ENCODE results near the gene KRT9.
"Not testable (repeated sequence)": the region's sequence is repeated elsewhere in the genome, so short reads cannot be mapped to it uniquely, and the experiment has no call there.

The KRT9 gene

GRCh38 chr17:41544491-41544892 is 27.4 kb downstream of the KRT9 start:
- Histone ChIP-seq H3K4me3 (ENCODE audit: extremely low read depth, insufficient read depth, low read length, poor library complexity, severe bottlenecking) (no peak overlapping the region), H3K36me3 (ENCODE audit: control insufficient read depth, insufficient read depth, low read length) (no peaks in the 10 kb centered on the region), H3K4me1 (ENCODE audit: control insufficient read depth, insufficient read depth, low read length, poor library complexity, severe bottlenecking) (peaks cover 40% of the 10 kb centered on the region), H3K27ac (ENCODE audit: low read depth, low read length, severe bottlenecking) (peak overlapping the region; percentile 45), H3K9me3 (ENCODE audit: control insufficient read depth, low read length) (peaks cover 5% of the 10 kb centered on the region)
- 30 to 60% methylated on average over 1 to 3 of the region's 5 CpGs for WGBS, 2 experiments (ENCODE audit: insufficient coverage in 2 of 2)

GRCh38 chr17:41542786-41543185 is 29.1 kb downstream of the KRT9 start:
- WGBS, 2 experiments (ENCODE audit: insufficient coverage in 2 of 2) = 87 to 93% methylated on average over 5 to 9 of the region's 10 CpGs
- H3K9me3 ChIP-seq (ENCODE audit: control insufficient read depth, low read length); H3K4me3 ChIP-seq (ENCODE audit: extremely low read depth, insufficient read depth, low read length, poor library complexity, severe bottlenecking); H3K36me3 ChIP-seq (ENCODE audit: control insufficient read depth, insufficient read depth, low read length); H3K27ac ChIP-seq (ENCODE audit: low read depth, low read length, severe bottlenecking): not testable (repeated sequence)
- H3K4me1 ChIP-seq (ENCODE audit: control insufficient read depth, insufficient read depth, low read length, poor library complexity, severe bottlenecking) = peaks cover 47% of the 10 kb centered on the region

DNA sequence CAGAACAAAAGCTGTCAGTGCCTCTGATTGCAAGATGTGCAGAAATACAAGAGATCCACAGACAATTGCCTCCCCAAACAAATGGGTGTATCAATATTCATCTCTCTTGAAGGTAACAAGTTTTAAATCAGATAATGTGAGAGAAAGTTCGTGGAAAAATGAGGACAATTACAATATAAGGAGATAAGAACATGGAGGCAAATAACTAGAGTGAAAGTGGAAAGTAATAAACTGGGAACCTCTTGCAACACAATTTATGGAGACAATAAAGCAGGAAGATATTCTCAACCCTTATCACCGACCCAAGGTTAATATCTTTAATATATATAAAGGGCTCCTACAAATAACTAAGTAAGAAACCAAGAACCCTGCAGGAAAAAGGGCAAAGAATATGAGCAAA is 29.5 kb downstream of the KRT9 start:
- H3K4me1 ChIP-seq (ENCODE audit: control insufficient read depth, insufficient read depth, low read length, poor library complexity, severe bottlenecking) = peaks cover 47% of the 10 kb centered on the region
- H3K27ac ChIP-seq (ENCODE audit: low read depth, low read length, severe bottlenecking) = no peak overlapping the region
- H3K9me3 ChIP-seq (ENCODE audit: control insufficient read depth, low read length) = peaks cover 5% of the 10 kb centered on the region
- no peaks in the 10 kb centered on the region for H3K36me3 ChIP-seq (ENCODE audit: control insufficient read depth, insufficient read depth, low read length)
- WGBS, 2 experiments (ENCODE audit: insufficient coverage in 2 of 2) = 60% methylated on average over 1 of the region's 2 CpGs; no CpG with 5 or more reads in 1 of the 2 experiments
- no peak overlapping the region for H3K4me3 ChIP-seq (ENCODE audit: extremely low read depth, insufficient read depth, low read length, poor library complexity, severe bottlenecking)

- Histone ChIP-seq H3K27ac (ENCODE audit: low read depth, low read length, severe bottlenecking) (no peak overlapping the region), H3K36me3 (ENCODE audit: control insufficient read depth, insufficient read depth, low read length) (no peaks in the 10 kb centered on the region)
Measured at GRCh38 chr17:41540921-41541625, 30.8 kb downstream of the KRT9 start.

GRCh38 chr17:41539979-41540701 is 31.7 kb downstream of the KRT9 start:
- peaks cover 64% of the 10 kb centered on the region for H3K4me1 ChIP-seq (ENCODE audit: control insufficient read depth, insufficient read depth, low read length, poor library complexity, severe bottlenecking)
- no peaks in the 10 kb centered on the region for H3K9me3 ChIP-seq (ENCODE audit: control insufficient read depth, low read length)
- no peaks in the 10 kb centered on the region for H3K36me3 ChIP-seq (ENCODE audit: control insufficient read depth, insufficient read depth, low read length)
- 65 to 71% methylated on average over 6 to 7 of the region's 7 CpGs for WGBS, 2 experiments (ENCODE audit: insufficient coverage in 2 of 2)
- H3K27ac ChIP-seq (ENCODE audit: low read depth, low read length, severe bottlenecking) = no peak overlapping the region
- H3K4me3 ChIP-seq (ENCODE audit: extremely low read depth, insufficient read depth, low read length, poor library complexity, severe bottlenecking) = no peak overlapping the region

More at GRCh38 chr17:41540921-41541625, 30.8 kb downstream of the KRT9 start:
- peaks cover 55% of the 10 kb centered on the region for H3K4me1 ChIP-seq (ENCODE audit: control insufficient read depth, insufficient read depth, low read length, poor library complexity, severe bottlenecking)
- WGBS, 2 experiments (ENCODE audit: insufficient coverage in 2 of 2) = 93 to 95% methylated on average over 9 to 10 of the region's 10 CpGs
- H3K4me3 ChIP-seq (ENCODE audit: extremely low read depth, insufficient read depth, low read length, poor library complexity, severe bottlenecking) = no peak overlapping the region
- H3K9me3 ChIP-seq (ENCODE audit: control insufficient read depth, low read length) = no peaks in the 10 kb centered on the region

- WGBS, 2 experiments (ENCODE audit: insufficient coverage in 2 of 2) = 47 to 64% methylated on average over 2 of the region's 5 CpGs
- no peaks in the 10 kb centered on the region for H3K9me3 ChIP-seq (ENCODE audit: control insufficient read depth, low read length)
- H3K36me3 ChIP-seq (ENCODE audit: control insufficient read depth, insufficient read depth, low read length) = no peaks in the 10 kb centered on the region
- peak overlapping the region; percentile 79 for H3K27ac ChIP-seq (ENCODE audit: low read depth, low read length, severe bottlenecking)
- H3K4me3 ChIP-seq (ENCODE audit: extremely low read depth, insufficient read depth, low read length, poor library complexity, severe bottlenecking) = no peak overlapping the region
- H3K4me1 ChIP-seq (ENCODE audit: control insufficient read depth, insufficient read depth, low read length, poor library complexity, severe bottlenecking) = peaks cover 55% of the 10 kb centered on the region
Measured at GRCh38 chr17:41539071-41539492, 32.8 kb downstream of the KRT9 start.

DNA sequence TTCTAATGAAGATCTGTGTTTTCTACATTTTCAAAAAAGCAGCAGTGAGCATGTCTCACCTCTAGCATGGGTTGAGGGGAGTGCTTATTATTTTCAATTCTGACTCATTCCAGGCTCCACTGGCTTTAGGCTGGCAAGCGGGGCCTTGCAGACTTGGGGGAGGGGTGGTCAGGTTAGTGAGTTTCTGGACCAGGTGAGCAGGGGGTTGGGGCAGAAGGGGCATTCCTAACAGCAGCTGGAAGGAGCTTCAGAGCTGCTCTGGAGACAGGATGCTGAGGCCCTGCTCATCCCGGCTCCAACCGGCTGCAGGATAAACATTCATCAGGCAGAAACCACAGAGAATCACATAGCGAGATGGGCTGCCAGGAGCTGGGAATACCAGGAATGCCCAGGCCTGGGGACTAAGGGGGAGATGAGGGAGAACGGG is 33.3 kb downstream of the KRT9 start:
- H3K4me1 ChIP-seq (ENCODE audit: control insufficient read depth, insufficient read depth, low read length, poor library complexity, severe bottlenecking) = peaks cover 55% of the 10 kb centered on the region
- peak overlapping the region; percentile 79 for H3K27ac ChIP-seq (ENCODE audit: low read depth, low read length, severe bottlenecking)
- 57 to 70% methylated on average over 1 to 3 of the region's 5 CpGs for WGBS, 2 experiments (ENCODE audit: insufficient coverage in 2 of 2)
- H3K4me3 ChIP-seq (ENCODE audit: extremely low read depth, insufficient read depth, low read length, poor library complexity, severe bottlenecking) = no peak overlapping the region
- H3K36me3 ChIP-seq (ENCODE audit: control insufficient read depth, insufficient read depth, low read length) = no peaks in the 10 kb centered on the region
- no peaks in the 10 kb centered on the region for H3K9me3 ChIP-seq (ENCODE audit: control insufficient read depth, low read length)

DNA sequence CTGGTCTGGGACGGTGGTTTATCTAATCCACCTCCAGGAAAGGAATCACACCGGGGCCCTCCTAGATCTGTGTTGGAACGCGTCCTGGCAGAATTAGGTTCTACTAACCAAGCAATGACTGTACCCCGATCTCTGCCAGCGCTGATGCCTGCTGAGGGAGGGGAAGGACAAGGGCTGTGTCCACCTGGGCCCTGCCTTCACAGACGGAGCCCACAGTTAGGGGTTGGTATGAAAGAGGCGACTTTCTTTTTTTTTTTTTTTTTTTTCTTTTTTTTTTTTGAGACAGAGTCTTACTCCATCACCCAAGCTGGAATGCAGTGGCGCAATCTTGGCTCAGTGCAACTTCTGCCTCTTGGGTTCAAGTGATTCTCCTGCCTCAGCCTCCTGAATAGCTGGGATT is 33.9 kb downstream of the KRT9 start:
- Histone ChIP-seq H3K9me3 (ENCODE audit: control insufficient read depth, low read length) (no peaks in the 10 kb centered on the region), H3K4me3 (ENCODE audit: extremely low read depth, insufficient read depth, low read length, poor library complexity, severe bottlenecking) (no peak overlapping the region), H3K4me1 (ENCODE audit: control insufficient read depth, insufficient read depth, low read length, poor library complexity, severe bottlenecking) (peaks cover 58% of the 10 kb centered on the region), H3K36me3 (ENCODE audit: control insufficient read depth, insufficient read depth, low read length) (no peaks in the 10 kb centered on the region), H3K27ac (ENCODE audit: low read depth, low read length, severe bottlenecking) (no peak overlapping the region)
- WGBS, 2 experiments (ENCODE audit: insufficient coverage in 2 of 2) = 82 to 92% methylated on average over 3 to 4 of the region's 9 CpGs

- Histone ChIP-seq H3K4me3 (ENCODE audit: extremely low read depth, insufficient read depth, low read length, poor library complexity, severe bottlenecking) (no peak overlapping the region), H3K9me3 (ENCODE audit: control insufficient read depth, low read length) (no peaks in the 10 kb centered on the region), H3K4me1 (ENCODE audit: control insufficient read depth, insufficient read depth, low read length, poor library complexity, severe bottlenecking) (peaks cover 62% of the 10 kb centered on the region), H3K36me3 (ENCODE audit: control insufficient read depth, insufficient read depth, low read length) (no peaks in the 10 kb centered on the region), H3K27ac (ENCODE audit: low read depth, low read length, severe bottlenecking) (no peak overlapping the region)
- 82 to 90% methylated on average over 7 of the region's 7 CpGs for whole genome bisulfite sequencing, 2 experiments (ENCODE audit: insufficient coverage in 2 of 2)
Measured at GRCh38 chr17:41537614-41537954, 34.3 kb downstream of the KRT9 start.

GRCh38 chr17:41536741-41537613 is 34.9 kb downstream of the KRT9 start:
- H3K4me1 ChIP-seq (ENCODE audit: control insufficient read depth, insufficient read depth, low read length, poor library complexity, severe bottlenecking) = peaks cover 62% of the 10 kb centered on the region
- H3K27ac ChIP-seq (ENCODE audit: low read depth, low read length, severe bottlenecking) = no peak overlapping the region
- H3K36me3 ChIP-seq (ENCODE audit: control insufficient read depth, insufficient read depth, low read length) = no peaks in the 10 kb centered on the region
- no peak overlapping the region for H3K4me3 ChIP-seq (ENCODE audit: extremely low read depth, insufficient read depth, low read length, poor library complexity, severe bottlenecking)
- 95 to 98% methylated on average over 7 of the region's 7 CpGs for WGBS, 2 experiments (ENCODE audit: insufficient coverage in 2 of 2)
- H3K9me3 ChIP-seq (ENCODE audit: control insufficient read depth, low read length) = no peaks in the 10 kb centered on the region

Measured in mesodermal cell (in vitro differentiated cells).